HG02852 (cell line): ENCODE measurements around the gene PHKA2.
A peak's percentile ranks its signal among the peaks of the same experiment; 100 is the strongest.
"Not testable (repeated sequence)": the region's sequence is repeated elsewhere in the genome, so short reads cannot be mapped to it uniquely, and the experiment has no call there.

Source experiments
- ATAC-seq: cut with Tn5 transposase; IDR thresholded peaks from one replicate; pipeline ENCODE4 v1.9.1; 2021; ENCODE audit warnings: mild to moderate bottlenecking, moderate library complexity; ENCODE audit not compliant: unreplicated experiment

The PHKA2 gene, protein sequence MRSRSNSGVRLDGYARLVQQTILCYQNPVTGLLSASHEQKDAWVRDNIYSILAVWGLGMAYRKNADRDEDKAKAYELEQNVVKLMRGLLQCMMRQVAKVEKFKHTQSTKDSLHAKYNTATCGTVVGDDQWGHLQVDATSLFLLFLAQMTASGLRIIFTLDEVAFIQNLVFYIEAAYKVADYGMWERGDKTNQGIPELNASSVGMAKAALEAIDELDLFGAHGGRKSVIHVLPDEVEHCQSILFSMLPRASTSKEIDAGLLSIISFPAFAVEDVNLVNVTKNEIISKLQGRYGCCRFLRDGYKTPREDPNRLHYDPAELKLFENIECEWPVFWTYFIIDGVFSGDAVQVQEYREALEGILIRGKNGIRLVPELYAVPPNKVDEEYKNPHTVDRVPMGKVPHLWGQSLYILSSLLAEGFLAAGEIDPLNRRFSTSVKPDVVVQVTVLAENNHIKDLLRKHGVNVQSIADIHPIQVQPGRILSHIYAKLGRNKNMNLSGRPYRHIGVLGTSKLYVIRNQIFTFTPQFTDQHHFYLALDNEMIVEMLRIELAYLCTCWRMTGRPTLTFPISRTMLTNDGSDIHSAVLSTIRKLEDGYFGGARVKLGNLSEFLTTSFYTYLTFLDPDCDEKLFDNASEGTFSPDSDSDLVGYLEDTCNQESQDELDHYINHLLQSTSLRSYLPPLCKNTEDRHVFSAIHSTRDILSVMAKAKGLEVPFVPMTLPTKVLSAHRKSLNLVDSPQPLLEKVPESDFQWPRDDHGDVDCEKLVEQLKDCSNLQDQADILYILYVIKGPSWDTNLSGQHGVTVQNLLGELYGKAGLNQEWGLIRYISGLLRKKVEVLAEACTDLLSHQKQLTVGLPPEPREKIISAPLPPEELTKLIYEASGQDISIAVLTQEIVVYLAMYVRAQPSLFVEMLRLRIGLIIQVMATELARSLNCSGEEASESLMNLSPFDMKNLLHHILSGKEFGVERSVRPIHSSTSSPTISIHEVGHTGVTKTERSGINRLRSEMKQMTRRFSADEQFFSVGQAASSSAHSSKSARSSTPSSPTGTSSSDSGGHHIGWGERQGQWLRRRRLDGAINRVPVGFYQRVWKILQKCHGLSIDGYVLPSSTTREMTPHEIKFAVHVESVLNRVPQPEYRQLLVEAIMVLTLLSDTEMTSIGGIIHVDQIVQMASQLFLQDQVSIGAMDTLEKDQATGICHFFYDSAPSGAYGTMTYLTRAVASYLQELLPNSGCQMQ

DNA sequence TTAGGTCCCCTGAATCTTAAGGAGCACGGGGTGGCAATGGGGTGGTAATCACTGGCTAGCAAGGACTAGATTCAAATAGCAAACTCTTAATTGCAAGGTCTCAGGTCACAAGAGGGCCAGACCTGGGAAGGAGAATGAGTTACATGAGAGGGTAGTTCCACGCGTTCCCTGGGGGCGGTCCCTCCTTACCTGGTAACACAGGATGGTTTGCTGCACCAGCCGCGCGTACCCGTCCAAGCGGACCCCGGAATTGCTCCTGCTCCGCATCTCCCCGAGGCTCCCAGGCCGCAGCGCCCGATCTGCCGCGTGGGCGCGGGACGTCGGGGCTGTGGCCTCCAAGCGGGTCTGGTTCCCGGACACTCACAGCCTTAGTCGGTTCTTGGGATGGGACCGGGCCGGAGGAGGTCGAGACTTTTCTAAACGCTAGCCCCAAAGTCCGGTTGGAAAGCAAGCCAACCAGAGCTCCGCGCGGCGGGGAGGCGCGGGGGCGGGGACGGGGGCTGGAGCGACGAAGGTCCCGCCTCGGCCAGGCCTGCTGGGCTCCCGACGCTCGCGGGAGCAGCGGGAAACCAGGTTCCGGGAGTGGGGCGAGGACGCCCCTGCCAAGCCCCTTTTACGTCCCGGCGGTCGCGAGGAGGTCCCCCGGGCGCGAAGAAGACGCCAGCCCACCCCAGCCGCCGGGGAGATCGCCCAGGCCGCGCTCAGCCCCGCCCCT is at the start of gene PHKA2:
Gene PHKA2, minus strand, starts transcription at position 449 of the 715 bp plus-strand sequence. Its CDS starts 182 bp downstream, at position 267.
- peak; percentile 42 for ATAC-seq

DNA sequence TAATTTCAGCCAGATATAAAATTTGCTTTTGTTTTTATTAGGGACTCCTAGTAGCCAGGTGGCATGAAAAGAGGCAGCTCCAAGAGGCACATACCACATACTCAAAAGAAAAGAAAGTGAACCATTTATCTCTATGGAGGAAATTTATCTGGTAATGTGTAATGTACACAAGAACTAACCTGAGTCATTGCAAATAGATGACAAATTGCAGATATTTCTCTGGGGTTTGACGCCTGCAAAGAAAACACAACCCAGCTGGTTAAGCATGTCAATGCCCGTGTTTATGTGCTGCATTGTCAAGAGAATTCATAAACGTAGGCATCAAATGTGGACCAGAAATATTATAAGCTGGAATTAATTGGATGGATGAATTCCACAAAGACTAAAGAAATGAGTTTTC is 46.9 kb upstream of the PHKA2 start:
- no peak for ATAC-seq

DNA sequence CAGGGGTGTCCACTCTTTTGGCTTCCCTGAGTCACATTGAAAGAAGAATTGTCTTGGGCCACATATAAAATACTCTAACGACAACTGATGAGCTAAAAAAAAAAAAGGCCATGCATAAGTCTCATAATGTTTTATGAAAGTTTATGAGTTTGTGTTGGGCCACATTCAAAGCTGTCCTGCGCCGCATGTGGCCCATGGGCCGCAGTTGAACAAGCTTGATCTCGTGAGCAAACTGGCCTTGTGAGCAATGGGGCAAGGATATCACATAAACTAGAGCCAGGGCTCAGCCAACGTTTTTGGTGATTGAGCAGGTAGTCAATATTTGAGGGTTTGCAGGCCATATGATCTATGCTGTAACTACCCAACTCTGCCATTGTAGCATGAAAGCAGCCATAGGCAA is 44.6 kb upstream of the PHKA2 start:
- no peak for ATAC-seq

DNA sequence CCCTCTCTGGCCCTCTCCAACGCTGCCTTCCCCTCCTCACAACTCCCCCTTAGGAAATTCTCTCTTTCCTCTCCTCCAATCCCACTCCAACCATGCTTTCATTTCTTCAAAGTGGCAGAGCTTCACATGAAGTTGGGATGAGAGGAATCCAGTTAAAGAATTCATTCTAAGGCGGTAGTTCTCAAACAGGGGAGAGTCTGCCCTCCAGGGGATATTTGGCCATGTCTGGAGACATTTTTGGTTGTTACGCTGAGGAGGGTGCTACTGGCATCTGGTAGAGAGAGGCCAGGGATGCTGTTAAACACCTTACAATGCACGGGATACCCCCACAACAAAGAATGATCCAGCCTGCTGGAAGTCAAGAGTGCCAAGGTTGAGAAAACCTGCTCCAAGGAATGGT is 40.5 kb upstream of the PHKA2 start:
- no peak for ATAC-seq

DNA sequence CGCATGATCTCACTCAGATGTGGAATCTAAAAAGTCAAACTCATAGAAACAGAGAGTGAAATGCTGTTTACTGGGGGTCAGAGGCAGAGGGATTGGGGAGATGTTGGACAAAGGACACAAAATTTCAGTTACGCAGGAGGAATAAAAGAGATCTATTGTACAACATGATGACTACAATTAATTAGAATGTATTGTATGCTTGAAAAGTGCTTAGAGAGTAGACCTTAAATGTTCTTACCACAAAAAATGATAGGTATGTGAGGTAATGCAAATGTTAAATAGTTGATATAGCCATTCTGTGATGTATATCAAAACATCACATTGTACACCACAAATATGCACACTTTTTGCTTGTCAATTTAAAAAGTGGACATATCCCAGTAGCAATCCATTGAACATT is 36.1 kb upstream of the PHKA2 start:
- ATAC-seq: no peak

DNA sequence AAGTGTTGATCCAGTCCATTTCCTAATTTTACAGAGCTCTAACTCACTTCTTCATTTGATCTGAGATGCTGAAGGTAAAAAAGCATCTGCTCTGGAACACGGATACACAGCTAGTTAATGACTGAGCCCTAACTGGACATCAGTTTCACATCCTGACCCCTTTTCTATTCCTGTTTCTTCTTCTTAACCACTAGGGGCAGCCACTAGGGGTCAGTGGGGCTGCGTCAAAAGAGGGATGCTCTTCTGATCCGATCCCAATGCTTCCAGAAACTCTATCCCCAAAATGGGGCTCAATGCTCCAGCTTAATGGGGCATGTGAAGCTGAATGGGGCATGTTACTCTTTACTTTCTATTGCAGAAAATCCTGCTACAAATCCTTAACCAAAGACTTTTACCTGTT is 33.4 kb upstream of the PHKA2 start:
- no peak for ATAC-seq

DNA sequence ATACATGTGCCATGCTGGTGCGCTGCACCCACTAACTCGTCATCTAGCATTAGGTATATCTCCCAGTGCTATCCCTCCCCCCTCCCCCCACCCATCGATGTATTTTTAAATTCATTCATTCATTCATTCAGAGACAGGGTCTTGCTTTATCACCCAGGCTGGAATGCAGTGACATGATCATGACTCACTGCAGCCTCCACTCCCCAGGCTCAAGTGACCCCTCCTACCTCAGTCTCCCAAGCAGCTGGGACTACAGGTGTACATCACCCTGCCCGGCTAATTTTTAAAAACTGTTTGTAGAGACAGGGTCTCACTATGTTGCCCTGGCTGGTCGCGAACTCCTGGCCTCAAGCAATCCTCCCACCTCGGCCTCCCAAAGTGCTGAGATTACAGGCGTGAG is 32.7 kb upstream of the PHKA2 start:
- ATAC-seq: not testable (repeated sequence)

DNA sequence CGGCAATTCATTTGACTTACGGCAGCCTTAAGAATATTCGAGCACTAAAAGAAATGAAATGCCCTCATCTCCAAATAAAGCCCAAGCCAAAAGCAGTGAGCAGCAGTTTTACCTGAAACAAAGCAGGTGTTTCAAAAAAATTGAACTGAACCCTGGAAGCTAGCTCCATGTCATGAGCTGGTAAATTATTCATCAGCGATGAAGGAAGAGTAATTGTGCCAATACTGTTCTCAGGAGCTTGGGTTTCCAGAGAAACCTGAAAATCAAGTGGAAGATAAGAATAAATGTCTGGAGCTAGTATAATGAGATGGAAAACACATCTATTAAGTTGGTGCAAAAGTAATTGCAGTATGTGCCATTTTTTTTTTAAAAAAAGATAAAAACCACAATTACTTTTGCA is 24.0 kb upstream of the PHKA2 start:
- ATAC-seq: no peak

DNA sequence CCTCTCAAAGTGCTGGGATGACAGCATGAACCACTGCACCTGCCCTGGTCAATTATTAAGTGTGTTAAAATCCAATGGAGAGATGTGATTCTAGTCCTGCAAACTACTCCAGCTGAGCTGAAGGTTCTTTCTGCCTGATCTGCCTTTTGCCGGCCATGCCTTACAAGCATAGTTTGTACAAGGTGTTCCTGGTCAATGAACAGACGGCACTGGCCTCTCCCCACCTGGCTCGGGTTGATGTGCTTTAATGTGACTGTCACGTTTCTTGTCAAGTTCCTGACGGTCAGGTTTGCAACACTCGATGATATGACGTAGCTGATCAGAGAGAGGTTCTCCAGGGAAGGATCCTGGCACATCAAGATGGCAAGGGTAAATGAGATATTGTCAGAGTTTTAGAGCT is 23.1 kb upstream of the PHKA2 start:
- ATAC-seq: no peak

DNA sequence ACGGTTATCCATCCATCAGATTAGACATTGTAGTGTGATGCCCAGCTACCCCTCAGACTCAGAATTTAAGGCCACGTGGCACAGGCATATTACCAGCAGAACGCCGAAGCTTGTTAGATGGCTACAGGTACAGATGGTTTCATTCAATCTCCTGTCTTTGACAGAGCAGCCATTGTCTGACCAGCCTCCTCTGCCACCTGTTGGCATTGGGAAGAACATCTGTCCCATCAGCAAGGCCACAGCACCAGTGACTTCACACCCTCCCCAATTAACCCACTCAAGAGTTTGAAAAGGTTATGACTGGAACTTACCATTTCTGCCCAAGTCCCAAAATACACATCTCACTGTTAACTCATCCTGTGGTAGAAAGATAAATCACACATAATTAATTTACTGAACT is 22.0 kb upstream of the PHKA2 start:
- ATAC-seq: no peak

DNA sequence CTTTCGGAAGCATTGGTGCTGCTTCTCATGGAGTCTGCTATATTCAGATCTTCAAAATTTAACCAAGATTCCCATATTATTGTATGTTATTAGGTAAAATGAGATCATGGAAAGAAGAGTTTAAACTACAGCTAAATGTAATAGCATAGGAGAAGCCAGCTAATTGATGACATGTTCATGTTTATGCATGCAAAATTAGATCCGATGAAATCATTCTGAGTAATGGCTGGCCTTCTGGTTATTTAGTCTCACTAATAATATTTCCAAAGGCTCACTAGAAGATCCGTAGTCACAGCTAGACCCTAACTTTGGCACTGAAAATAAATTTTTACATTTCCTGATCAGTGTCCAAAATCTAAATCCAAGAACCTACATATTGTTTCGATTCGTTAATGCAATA is 19.8 kb upstream of the PHKA2 start:
- ATAC-seq: no peak

DNA sequence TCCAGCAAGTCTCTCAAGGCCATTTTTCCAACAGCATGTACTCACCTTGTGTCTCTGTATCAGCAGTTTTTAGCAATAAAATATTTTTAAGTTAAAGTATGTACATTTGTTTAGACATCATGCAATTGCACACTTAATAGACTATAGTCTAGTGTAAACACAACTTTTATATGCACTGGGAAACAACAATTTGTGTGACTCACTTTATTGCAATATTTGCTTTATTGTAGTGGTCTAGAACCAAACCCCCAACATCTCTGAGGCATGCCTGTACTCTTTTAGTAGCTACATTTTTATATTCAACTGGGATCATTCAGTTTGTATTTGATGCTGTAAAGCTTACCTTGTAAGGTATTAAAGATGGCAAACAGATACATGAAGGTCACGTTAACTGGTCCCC is 14.7 kb upstream of the PHKA2 start:
- no peak for ATAC-seq

DNA sequence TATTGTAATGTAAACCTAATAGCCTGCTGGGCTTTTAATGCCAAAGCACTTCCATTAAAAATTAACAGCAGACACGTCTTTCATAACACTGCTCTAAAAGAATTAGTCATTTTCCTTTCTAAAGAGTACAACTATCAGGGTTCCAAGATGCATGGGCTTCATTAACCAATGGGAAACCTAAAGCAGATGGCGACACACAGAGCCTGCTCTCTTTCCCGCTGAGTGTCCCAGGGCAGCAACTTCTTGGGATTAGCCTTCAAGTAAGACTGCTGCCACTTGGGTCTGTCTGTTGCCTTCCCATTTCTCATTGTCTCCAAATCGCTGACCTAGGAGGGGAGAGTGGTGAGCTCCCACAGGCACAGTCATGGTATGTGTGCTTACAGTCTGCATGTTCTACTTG is 14.0 kb upstream of the PHKA2 start:
- ATAC-seq: no peak

DNA sequence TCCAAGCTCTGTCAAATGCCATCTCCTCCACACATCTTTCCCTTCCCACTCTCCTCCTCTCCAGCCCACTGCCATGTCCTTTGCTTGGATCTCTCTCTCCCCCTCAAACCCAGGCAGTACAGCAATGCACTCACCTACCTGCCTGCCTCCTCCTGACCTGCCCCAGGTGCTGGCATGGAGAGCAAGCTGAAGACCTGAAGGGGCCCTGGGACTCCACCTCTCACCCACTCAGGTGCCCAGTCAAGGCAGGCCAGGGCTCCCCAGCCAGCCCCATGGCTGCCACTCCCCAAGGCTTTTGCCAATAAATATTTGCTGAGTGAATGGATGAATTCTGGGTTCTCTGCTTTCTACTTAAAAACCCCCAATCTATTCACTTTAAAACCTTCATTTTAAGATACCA is 12.6 kb upstream of the PHKA2 start:
- no peak for ATAC-seq

DNA sequence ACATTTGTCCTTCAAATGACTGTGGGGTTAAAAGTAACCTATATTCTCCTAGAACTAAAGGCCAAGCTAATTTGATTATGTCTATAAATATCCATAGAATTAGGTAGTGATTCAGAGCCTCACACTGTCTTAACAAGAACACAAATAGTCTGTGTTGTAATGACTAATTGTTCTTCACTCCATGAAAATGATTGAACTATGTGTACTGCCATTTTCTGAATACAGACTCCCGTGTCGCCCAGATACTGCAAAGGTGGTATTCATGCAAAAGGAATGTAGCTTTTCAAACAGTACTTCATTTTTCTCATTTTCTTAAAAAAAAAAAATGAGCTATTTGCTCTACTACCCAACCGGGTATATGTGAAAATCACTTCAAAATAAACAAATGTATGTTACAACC is 11.3 kb upstream of the PHKA2 start:
- no peak for ATAC-seq

DNA sequence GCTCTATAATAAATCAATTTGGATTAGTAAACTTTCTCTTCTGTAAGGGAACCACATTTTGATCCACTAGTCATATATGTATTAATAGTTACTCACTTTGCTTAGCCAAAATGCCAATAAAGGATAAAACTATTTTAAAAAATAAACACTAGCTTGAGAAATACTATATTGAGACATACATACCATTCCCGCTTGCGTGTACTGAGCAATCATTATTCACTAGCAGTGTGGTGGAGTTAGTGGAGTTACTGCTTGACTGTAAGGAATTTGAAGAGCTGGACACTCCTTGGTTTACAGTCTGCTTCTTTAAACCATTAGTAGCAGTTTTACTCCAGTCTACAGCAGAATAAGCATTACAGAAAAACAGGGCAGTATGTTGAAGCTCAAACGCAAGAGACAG is 10.8 kb upstream of the PHKA2 start:
- no peak for ATAC-seq

DNA sequence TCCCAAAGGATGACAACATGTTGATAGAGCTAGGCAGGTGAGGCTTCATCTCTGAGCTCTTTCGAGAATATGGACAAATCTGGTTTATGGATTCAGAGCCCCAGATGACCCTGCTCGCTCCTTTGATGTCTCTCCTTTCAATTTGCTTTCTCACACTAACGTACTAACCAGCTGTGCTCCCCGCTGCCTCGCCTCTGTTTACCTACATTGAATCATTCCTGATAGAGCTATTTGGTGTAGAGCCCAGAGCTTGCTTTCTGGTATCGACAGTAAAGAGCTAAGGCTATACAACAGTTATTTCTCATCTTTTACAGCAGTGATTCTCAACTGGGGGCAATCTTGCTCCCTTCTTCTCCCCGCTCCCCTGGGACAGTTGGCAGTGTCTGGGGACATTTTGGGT is 8.9 kb upstream of the PHKA2 start:
- ATAC-seq: no peak

DNA sequence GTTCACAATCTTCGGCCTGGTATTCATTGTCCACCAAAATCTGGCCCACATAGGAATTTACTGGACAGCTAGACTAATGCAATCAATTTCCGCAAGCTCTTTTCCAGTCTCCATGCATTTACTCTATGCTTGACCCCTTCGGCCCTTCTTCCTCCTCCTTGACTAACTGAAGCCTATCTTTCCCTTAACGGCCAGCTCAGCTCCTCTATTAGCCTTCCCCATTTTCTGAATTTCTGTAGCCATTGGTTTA is 1.2 kb upstream of the PHKA2 start:
- no peak for ATAC-seq

DNA sequence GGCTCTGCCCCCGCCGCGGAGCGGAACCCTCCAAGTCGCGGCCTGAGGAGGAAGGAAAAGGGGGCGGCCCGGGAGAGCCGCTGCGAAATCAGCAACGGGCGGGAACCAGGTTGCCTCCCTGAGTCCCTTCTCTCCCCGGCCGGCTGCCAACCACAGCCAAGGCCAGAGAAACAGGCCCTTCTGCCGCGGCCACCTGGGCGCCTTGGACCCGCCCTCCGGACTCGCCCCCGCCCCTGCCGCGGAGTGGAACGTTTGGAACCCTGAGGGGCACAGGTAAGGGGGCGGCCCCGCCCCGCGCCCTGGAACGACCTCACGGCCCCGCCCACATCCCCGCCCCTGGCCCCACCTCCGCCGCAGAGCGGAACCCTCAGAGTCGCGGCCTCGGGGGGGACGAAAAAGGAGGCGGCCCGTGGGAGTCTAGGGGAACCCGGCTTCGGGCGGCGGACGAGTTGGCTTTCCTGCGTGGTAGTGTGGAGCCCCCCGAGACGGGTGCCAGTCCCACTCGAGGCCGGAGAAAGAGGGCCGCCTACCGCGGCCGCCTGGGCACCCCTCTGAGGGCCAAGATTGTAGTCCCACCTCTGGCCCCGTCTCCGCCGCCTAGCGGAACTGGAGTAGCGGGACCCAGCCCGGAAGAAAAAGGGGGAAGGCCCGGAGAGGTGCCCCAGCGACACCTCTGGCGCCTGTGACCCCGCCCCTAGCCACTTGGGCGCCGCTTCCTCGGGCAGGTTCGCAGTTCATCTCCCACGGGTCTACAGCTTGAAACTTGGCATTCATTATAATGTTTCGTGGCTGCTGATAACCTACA is 669 bp upstream of the PHKA2 start:
- ATAC-seq: peak; percentile 85

DNA sequence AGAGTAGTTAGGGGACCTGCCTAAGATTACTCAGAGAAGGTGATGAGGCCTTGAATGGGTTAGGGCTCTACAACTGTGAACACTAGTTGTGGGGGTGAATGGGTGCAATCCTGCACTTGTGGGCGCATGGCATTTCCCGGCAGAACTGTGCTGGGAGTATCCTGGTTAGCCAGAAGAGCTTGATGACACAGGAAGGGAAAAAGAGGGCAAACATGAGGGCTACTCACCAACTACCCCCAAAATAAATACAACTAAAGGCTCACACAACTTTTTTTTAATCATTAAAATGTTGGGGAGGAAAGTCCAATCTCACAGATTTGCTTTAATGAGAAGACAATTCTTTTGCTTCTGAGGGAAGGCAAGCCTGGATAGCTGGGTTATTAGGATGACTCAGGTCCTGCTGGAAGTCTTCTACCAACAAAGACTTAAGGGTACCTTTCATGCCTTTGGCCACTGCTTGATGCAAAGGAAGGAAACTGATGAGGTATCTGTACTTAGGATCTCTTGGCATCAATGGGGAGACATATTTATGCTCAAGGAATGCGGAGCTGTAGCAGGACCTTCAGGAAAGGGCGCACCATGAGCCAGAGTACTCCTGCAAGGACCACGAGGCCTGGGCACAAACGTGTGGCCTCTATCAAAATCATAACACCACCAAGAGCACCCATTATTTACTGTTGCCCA is 2.6 kb downstream of the PHKA2 start:
- no peak for ATAC-seq
